GM12874 (cell line): ENCODE results near the gene CTNNA3.

Experiments used
- CTCF ChIP-seq: IDR thresholded peaks from 2 replicates; pipeline ENCODE4 v1.5.1; 2011; ENCODE audit warnings: low read depth, mild to moderate bottlenecking, control low read depth, low read length, moderate library complexity; ENCODE audit not compliant: insufficient read depth

CTNNA3 gene

GRCh38 chr10:67171970-67172369, 524.0 kb downstream of the CTNNA3 start:
- TF ChIP-seq CTCF: no peak

- no peak for TF ChIP-seq CTCF
Observed at GRCh38 chr10:67156239-67156638, 539.8 kb downstream of the CTNNA3 start.

GRCh38 chr10:67151471-67151870, 544.5 kb downstream of the CTNNA3 start:
- no peak for TF ChIP-seq CTCF

- TF ChIP-seq CTCF: no peak
Observed at GRCh38 chr10:67144530-67144929, 551.5 kb downstream of the CTNNA3 start.

- no peak for TF ChIP-seq CTCF
Observed at GRCh38 chr10:67141300-67141699, 554.7 kb downstream of the CTNNA3 start.

- no peak for TF ChIP-seq CTCF
Observed at GRCh38 chr10:67140641-67141040, 555.4 kb downstream of the CTNNA3 start.

GRCh38 chr10:67127441-67127840, 568.6 kb downstream of the CTNNA3 start:
- TF ChIP-seq CTCF: no peak

- TF ChIP-seq CTCF: no peak
Observed at GRCh38 chr10:67119651-67120050, 576.3 kb downstream of the CTNNA3 start.
